ENCODE results near the gene RIMS3. TPM values are rescaled to one million over a fixed set of nuclear protein-coding genes. Genes with fewer than 3 reads are reported as not detected.
"Not testable (repeated sequence)": the region's sequence is repeated elsewhere in the genome, so short reads cannot be mapped to it uniquely, and the experiment has no call there.

Gene RIMS3
- total RNA-seq (2014; rRNA removed) = 0.11 and 0.19 TPM in 2 replicates
- 0.10 TPM for polyA plus RNA-seq (2012)

DNA sequence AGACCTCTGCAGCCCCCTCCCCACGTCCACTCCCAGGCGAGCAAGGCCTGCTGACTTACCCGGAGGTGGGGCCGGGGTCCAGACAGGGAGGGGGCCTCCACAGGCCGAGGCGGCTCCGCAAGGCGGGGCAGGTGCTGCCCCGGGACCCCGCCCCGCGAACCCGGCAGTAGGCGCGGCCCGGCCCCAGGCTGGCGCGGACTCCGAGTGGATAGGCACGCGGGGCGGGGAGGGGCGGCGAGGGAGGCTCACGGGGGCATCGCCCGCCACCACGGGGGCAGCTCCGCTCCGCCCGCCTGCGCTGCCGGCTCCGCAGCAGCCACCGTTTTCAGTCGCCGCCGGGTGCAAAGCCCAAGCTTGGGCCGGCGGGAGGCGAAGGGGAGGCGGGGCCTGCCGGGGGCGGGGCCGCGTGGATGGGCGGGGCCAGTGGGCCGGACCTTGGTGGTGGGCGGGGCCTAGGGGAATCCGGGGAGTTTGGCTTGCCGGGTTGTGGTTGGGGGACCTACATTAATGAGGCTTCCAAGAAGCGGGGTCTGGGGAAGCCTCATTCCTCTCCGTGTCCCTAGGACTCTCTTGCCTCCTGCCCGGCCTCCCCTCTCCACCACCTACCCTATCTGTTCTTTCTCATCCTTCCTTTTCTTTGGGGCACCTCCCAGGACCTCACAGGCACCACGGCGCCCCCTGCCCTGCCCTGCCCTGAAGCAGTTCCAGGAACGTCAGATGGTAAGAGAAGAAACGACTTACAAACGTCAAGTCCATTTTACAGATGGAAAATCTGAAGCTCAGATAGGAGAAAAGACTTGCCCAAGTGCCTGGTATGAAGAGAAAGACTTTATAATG lies at the start of gene RIMS3:
TSS of gene RIMS3 (minus strand) at position 348 of the 837 bp plus-strand sequence. CDS start 23,757 bp downstream, outside the sequence.
- DNase-seq (ENCODE audit: low read depth) = peak; percentile 32

DNA sequence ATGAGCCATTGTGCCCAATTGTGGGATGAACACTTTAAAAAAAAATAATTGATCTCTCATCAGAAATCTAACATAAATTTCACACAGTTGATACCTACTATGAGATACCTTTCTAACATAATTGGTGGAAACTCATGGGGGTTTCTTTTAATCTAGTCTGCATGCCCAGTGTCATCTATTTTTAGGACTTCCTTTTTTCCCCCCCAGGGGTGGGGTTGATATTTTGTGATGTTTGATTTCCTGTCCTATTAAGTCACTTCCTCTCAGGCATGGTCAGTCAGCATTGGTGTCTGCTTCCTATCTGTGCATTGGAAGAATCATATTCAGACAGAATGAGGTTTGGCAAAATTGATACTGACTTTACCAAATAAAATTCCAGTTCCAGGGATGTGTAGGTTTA lies 47.5 kb upstream of the RIMS3 start:
- DNase-seq (ENCODE audit: low read depth) = no peak

DNA sequence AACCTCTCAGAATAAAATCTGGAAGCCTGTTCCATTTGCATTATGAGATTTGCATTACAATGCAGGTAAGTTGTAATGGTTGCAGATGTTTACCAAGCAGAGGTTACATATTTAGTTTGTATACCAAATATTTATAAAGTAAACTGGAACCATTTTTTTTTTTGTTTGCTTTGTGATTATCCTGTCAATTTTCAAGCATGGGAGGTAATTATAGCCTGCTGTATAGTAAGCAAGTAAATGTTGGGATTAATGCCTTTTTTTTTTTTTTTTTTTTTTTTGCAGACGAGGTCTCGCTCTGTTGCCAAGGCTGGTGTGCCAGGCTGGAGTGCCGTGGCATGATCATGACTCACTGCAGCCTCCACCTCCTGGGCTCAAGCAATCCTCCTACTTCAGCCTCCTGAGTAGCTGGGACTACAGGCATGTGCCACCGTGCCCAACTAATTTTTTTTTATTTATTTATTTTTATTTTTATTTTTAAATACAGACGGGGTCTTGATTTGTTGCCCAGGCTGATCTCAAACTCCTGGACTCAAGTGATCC lies 47.0 kb upstream of the RIMS3 start:
- no peak for DNase-seq (ENCODE audit: low read depth)

DNA sequence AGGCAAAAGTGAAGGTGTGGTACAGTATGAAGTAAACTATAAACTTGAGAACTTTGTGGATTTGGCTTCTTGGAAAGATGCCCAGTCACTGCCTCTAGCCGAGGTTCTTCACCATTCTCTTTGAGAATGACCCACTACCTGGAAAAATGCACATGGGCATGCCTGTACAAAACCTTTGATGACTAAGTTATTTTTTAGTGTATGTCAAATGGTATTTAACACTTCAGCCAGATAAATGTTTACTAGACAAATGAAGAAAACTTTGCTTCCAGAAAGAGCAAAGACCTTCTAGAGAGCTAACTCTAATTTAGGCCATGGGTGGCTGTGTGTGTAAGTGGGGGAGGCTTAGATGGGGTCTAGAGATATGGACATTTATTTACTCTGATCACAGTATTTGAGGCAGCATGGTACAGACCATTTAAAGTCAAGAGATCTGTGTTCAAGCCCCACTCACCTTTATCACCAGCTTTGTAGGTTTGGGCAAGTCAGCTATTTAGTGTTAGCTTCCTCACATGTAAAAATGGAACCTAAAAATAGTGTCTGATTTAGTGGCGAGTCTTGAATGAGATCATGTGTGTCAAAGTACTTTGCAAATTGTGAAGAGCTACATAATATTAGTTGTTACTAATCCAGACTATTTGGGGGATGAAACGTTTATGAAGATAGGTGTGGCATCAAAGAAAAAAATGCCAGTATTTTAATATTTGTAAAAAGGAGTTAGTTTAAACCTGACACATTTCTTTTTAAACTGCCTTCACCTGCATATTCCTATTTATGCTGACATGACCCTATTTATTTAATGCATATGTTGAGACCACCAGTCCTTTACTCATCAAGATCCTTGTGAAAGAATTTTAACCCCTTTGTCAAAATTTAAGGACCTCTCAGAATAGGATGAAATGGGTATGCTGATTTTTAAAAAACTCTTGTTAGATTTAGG lies 46.3 kb upstream of the RIMS3 start:
- DNase-seq (ENCODE audit: low read depth) = peak; percentile 44

DNA sequence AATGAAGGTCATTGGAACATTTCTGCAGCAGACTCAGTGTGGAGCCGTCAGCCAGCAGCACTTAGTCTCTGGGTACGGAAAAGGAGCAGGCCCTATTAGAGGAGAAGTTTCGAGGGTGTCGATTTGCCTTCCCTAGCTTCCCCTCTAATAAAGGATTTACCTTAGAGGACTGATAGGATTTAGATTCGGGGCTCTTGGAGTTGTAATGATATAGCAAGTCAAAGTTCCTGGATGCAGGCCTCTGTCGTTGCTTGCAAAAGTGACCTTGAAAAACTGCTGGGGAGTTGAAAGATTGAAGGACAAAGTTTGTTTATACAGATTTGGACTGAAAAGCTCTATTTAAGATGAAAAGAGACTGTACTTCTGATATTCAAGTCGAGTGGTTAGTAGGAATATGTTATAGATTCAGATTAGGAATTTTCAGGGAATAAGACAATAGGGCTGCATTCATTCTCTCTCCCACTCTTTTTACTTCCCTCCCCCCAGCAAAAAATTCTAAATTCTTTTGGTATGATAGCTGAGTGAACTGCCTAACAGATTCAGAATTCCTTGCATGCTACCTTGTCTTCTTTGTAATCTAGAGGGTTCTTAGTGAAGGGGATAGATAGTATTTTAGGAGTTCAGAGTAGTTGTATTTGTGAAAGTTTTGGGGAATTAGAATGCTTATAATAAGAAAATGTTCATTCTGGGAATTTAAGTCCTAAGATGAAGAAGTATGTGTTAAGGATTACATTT lies 45.3 kb upstream of the RIMS3 start:
- DNase-seq (ENCODE audit: low read depth) = no peak

DNA sequence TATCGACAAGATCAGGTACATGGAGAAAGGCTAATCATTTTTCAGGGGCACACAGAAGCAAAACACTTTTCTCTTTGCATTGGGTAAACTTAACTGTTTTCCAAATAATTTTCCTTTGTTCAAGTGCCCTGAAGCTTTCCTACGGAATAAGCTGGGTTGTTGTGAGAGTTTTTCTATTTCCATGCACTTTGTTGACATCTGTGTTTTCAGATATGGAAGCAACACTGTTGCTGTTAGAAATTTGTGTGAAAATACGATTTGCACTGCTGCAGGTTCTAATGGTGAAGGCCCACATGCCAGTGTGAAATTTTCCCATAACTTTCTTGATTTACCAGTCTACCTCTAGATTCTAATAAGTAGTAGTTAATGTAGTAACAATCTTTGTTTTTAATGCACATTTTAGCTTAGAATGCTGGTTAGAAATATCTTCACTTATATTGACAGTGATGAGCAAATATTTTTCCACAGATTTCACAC lies 44.4 kb upstream of the RIMS3 start:
- DNase-seq (ENCODE audit: low read depth) = no peak

DNA sequence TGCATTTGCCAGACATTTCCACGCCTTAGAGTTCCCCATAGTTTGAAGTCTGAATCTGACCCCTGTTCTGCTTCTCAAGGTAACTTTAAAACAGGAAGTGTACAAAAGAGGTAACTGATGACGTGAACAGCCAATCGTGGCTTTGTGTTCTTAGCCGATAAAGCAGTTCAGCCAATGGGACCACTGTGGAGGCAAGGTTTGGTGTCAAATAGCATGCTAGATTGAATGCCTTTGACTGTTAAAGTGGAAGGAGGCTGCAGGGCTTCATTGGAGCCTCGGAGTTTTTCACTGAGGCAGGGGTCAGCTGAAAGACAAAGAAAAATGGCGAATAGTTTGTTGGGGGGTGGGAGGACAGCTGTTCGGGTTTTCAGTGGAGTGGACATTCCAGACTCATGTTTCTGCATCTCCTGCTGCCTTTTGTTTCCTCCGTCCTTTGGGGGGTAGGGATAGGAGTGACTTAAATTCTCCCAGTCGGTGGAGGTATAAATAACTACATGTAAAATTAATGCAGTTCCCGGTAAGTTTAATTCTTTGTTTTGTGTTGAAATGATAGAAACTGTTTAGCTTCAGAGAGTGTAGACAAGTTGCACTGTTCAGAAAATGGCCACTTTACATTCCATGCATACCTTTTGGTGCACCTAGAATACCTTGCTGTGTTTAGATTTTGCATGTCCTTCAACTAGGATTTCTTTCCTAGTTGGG lies 43.8 kb upstream of the RIMS3 start:
- peak; percentile 96 for DNase-seq (ENCODE audit: low read depth)

DNA sequence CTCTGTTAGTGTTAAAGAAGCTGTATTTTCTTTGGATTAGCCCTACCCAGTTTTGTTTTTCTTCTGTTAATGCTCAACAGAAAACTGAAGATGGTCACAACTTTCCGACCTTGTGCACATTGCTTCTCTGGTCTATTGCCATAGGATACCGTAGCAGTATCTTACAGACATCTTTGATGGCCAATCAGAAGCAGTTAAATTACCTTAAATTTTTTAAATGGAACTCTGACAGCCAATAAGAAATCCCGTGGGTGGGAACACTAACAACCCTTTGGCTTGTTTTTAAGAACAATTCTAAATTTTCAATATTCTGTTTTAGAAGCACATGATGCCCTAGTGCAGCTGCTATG lies 43.2 kb upstream of the RIMS3 start:
- peak; percentile 84 for DNase-seq (ENCODE audit: low read depth)

DNA sequence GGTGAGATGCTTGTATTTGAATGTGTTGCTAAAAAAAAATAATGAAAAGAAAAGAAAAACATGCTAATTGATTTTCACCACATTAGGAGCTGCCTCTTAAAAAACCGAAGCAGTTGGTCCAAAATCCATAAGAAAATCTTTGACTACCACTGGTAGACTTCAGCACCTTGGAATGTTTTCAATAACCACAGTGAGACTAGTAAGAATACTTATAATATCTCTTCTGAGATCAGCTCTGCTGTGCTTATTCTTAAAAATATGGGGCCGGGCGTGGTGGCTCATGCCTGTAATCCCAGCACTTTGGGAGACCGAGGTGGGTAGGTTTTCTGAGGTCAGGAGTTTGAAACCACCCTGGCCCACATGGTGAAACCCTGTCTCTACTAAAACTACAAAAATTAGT lies 41.1 kb upstream of the RIMS3 start:
- no peak for DNase-seq (ENCODE audit: low read depth)

DNA sequence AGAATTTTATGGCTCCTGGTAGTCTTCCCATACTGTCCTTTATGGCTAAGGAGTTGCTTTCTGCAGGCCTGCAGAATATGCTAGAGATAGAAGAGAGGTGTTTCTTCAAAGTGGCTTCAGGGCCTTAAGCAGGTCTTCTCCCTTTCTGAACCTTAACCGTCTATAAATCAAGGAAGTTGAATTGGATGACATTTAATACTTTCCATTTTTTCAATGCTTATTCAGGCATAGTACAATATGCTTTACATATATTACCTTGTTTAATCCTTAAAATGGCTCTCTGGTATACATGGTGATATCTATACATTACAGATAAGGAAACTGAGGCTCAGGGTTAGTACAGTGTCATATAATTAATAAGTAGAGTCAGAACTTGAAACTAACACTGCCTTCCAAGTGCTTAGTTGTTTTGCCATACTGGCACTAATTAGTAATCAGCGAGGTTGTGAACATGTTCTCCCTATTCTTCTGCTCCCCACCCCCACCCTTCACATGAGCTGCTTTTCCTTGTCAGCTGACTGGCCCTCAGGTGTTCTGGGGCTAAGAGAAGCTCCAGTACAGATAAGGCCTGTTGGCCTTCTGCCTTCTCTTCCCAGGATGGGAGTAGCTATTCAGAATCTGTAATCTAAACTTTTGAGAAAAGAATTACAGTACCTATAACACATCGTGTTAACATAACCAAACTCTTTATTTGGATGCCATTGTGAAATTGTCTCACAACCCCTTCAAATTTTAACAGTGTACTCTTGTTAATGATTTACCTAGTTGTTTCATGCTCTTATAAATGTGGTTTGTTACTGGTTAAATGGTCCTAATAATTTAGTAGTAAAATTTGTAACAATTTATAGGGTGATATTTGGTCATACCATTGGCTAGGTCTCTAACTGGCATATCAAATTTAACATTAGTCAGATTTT lies 39.6 kb upstream of the RIMS3 start:
- DNase-seq (ENCODE audit: low read depth) = no peak

DNA sequence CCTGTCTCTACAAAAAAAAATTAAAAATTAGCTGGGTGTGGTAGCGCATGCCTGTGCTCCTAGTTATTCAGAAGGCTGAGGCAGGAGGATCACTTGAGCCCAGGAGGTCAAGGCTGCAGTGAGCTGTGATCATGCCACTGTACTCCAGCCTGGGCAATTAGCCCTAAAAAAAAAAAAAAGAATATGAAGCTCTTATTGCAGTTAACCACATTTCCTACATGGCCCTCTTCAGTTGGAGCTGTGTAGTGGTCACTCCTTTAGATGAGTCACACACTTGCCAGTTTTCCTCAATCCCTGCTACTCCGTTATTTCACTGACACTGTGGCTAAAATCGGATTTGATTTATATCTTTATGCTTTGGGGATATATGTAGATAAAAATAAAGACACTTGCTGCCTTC lies 37.8 kb upstream of the RIMS3 start:
- DNase-seq (ENCODE audit: low read depth) = peak; percentile 87

DNA sequence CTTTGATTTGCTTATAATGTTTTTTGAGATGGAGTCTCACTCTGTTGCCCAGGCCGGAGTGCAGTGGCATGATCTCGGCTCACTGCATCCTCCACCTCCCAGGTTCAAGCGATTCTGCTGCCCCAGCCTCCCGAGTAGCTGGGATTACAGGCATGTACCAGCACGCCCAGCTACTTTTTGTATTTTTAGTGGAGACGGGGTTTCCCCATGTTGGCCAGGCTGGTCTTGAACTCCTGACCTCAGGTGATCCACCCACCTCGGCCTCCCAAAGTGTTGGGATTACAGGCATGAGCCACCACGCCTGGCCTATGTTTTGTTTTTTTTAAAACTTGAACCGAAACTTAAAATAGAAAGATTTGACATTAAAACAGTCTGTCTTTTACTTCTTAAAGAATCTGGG lies 37.3 kb upstream of the RIMS3 start:
- not testable (repeated sequence) for DNase-seq (ENCODE audit: low read depth)

DNA sequence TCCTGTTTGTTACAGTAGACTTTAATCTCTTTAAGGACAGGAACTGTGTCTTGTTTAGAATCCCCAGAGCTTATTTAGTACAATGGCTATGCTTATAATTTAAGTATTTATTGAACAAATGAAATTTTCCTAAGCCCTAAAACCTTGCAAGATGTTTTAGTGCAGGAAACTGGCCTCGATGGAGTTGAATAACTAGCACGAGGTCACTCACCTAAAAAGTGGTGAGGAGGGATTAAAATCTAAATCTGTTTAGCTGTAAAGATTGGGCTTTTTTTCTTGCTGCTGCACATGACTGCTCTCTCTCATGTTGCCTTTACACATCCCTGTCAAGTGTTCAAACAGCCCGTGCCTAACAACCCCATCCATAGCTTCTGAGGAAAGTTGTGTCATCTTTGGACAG lies 36.2 kb upstream of the RIMS3 start:
- DNase-seq (ENCODE audit: low read depth) = no peak

DNA sequence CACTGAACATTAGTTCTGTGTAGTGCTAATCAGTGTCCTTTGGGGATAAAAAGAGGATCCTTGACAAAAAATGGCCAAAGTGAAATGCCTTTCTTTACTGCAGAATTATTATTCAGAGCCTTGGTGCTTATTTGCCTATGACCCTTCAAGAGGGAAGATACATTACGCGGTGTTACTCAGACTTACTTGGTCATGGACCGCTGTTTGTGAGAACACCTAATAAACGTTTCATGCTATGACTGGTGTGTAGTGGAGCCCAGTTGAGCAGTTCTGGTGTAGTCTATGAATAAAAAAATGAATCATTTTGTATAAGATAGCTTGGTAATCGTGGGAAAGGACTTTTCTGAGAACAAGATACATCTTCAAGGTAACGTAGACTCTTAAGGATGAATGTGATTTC lies 34.3 kb upstream of the RIMS3 start:
- DNase-seq (ENCODE audit: low read depth) = no peak

DNA sequence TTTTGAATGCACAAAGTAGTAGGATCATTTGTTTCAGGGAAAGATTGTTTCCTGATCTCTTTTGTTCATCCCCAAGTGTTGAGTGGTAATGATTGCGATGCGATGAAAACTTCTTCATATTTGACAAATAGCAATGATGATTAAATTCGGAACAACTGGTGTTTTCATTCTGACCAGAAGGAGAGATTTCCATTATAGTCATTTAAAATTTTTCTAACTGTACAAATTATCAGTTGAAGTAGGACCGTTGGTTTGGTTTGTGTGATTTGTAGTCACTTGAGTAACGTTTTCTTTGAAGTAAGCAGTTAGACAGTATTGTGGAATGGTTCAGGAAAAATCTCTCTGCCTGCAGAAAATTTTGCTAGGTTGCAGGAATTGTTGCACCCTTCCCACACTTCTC lies 32.0 kb upstream of the RIMS3 start:
- DNase-seq (ENCODE audit: low read depth) = no peak

DNA sequence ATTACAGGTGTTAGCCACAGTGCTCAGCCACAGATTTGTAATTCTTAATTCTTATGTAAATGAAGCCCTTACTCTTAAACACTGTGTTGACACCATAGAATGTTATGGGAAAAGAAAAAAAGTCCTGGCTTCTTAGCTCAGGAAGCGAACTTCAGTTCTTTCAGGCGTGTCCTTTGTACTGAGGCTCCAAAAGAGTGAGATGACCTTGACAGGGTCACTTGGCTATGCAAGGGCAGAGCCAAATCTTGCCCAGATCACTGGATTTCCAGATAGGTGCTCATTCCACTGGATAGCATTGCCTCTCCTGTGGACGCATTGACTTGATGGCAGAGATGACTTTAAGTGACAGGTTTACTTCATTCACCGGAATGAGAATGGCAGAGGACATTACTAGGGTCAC lies 30.8 kb upstream of the RIMS3 start:
- DNase-seq (ENCODE audit: low read depth) = no peak

DNA sequence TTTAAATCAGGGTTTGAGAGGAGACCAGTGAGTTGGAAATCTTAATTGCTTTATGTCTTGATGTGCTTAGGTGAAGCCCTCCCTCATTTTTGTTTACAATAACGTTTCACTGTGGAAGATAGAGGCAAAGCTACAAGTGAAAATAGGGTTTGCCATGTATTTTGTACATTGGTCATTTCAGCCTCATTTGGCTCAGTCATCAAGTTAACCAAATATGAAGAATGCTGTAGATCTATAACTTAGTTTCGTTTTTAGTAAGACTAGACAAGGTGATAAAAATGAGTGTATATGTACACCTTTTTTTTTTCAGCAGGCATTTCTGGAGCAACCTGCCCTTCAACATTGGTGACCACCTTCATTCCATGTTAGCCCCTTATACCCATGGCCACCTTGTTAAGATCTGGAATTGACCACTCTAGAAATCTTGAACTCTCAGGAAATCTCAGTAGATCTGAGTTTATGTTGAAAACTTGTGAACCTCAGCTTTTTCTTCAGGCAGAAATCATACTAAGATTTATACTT lies 28.9 kb upstream of the RIMS3 start:
- no peak for DNase-seq (ENCODE audit: low read depth)

DNA sequence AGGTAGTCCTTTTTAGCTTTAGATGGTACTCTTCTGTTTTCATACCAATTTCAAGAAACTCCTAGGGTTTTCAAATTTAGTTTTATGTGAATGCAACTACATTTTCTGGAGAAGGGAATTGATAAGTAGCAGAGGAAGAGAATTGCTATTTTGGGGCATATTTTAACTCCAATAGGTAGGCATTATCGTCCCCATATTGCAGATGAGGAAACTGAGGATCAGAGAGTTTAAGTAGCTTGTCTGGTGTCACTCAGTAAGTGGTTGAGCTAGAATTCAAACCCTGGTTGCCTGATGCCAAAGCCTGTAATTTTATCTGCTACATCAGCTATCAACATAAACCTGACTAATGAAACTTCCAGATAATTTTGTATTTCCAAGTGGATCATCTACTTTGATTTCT lies 27.9 kb upstream of the RIMS3 start:
- DNase-seq (ENCODE audit: low read depth) = no peak

DNA sequence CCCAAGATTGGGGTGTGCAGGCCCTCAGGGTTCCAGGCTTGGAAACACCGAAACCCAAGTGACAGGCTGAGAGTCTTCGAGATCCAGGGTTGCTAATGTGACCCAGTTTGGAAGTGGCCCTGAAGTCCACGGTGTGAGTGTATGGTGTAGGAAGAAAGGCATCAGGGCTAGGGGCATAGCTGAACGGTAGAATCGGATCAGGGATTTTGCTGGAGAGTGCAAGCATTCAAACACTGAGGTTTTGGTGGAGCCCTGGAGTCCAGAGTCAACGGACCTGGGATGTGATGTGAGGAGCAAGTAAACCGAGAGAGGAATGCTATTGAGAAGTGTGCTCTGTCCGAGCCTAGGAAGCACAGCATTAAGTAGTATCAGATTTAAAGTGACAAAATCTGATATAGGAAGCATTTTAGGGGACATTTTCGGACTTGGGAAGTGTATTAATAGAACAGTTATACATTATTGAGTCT lies 27.0 kb upstream of the RIMS3 start:
- DNase-seq (ENCODE audit: low read depth) = no peak

All from LHCN-M2 (cell line).